Transverse colon (tissue), 4 donors: Measurements from ENCODE around the gene PNKD. TPM values are rescaled to one million over a fixed set of nuclear protein-coding genes. Genes with fewer than 3 reads are reported as not detected.

Experiments
- DNase-seq: peaks from one replicate; pipeline ENCODE4 v3.0.0-alpha.2; 2019
- H3K27ac ChIP-seq, 4 donors: fragments of 200-600 bp; sonication (generic); 2 replicates each; pipeline ENCODE4 v1.5.1; 2016 to 2018; ENCODE audit warnings: inconsistent platforms in 4 of 4
- H3K27me3 ChIP-seq: fragments of 200-600 bp; sonication (generic); 2 replicates; pipeline ENCODE4 v1.5.1; 2017; ENCODE audit warnings: inconsistent platforms
- H3K36me3 ChIP-seq, 4 donors: fragments of 200-600 bp; sonication (generic); 2 replicates each; pipeline ENCODE4 v1.5.1; 2017 to 2019; ENCODE audit warnings: inconsistent platforms in 4 of 4
- H3K4me1 ChIP-seq, 4 donors: fragments of 200-600 bp; sonication (generic); 2 replicates each; pipeline ENCODE4 v1.5.1; 2017 to 2020; ENCODE audit warnings: inconsistent platforms in 4 of 4
- H3K4me3 ChIP-seq, 4 donors: fragments of 200-600 bp; sonication (generic); 1 replicate in 1 of 4; 2 replicates in 3 of 4; pipeline versions ENCODE4 v1.5.1 to v1.6.1; 2017 to 2019; ENCODE audit warnings: inconsistent platforms in 4 of 4
- H3K9me3 ChIP-seq, 2 donors: fragments of 200-600 bp; sonication (generic); 2 replicates each; pipeline ENCODE4 v1.5.1; 2017 to 2019; ENCODE audit warnings: inconsistent platforms in 2 of 2
- EP300 ChIP-seq: sonication (generic); formaldehyde crosslinking; IDR thresholded peaks from one replicate; pipeline ENCODE4 v1.6.1; 2017; ENCODE audit warnings: antibody characterized with exemption, low read depth
- POLR2A ChIP-seq: fragments of 450-650 bp; IDR thresholded peaks from one replicate; pipeline ENCODE4 v1.6.1; 2016; ENCODE audit warnings: antibody characterized with exemption, mild to moderate bottlenecking, moderate library complexity
- POLR2AphosphoS5 ChIP-seq, 3 donors: sonication (generic); formaldehyde crosslinking; IDR thresholded peaks; one replicate each; pipeline ENCODE4 v1.6.1; 2016; ENCODE audit warnings: antibody characterized with exemption in 3 of 3
- WGBS, 2 donors: methylation state at CpG; one replicate each; pipeline ENCODE4 v1.1.5; 2018; ENCODE audit warnings: low coverage in 1 of 2; 5-methylcytosine and 5-hydroxymethylcytosine counted together
- in situ Hi-C, 4 donors: fragments of 200-750 bp; cut with MboI; loops; one replicate each; pipeline versions ENCODE4 v1.15.0 to v1.15.1; 2017; ENCODE audit warnings: low sequenced_read_pairs in 3 of 4, low pct_ligation_motif_present in 1 of 4, low pct_unique_long_range_greater_than_20kb in 1 of 4
- intact Hi-C: fragments of 100-400 bp; cut with DNase I; formaldehyde crosslinking; loops from one replicate; pipeline ENCODE4 v1.15.1; 2023; ENCODE audit warnings: low total_unique reads
- total RNA-seq, 4 donors: library from RNA; depleted of rRNA; stranded (reverse); fragments of >200 nt; gene quantifications; one replicate each; pipeline ENCODE4 v1.1.0, GENCODE V29; 2016
- TF ChIP-seq, protein P1 (sequence below), 5 experiments: fragments of 200-600 bp in 3 of 5; fragments of 450-650 bp in 2 of 5; sonication (generic) in 3 of 5; IDR thresholded peaks; 1 replicate in 2 of 5; 2 replicates in 3 of 5; pipeline ENCODE4 v1.5.1; 2016 to 2017; ENCODE audit warnings: antibody characterized with exemption in 5 of 5, inconsistent platforms in 3 of 5, mild to moderate bottlenecking in 2 of 5, moderate library complexity in 1 of 5

Gene PNKD
- total RNA-seq, 4 donors from 2014 or later = 14.3 to 111 (median 100) TPM

DNA sequence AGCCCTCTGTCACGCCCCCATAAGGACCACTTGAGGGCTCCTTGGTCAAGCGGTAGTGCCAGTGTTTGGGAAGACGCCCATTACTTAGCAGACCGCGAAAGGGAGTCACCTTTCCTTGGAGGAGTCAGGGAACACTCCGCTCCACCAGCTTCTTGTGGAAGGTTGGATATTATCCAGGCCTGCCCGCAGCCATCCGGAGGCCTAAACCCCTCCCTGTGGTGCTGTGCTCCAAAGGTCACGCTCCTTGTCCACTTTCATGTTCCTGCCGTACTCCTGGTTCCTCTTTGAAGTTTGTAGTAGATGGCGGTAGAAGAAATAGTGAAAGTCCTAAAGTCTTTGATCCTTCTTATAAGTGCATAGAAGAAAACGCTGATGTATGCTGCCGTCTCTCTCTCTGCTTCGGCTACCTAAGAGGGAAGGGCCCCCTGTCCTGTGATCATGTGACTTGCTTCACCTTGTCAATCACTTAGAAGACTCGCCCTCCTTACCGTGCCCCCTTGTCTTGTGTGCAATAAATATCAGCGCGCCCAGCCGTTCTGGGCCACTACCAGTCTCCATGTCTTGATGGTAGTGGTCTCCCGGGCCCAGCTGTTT lies 84.6 kb downstream of the PNKD start:
- Histone ChIP-seq H3K9me3 (peaks cover 4 to 6% of the 10 kb centered on the region in 2 donors), H3K4me3 (no peak overlapping the region), H3K27ac (no peak overlapping the region), H3K4me1 (peaks cover 0 to 8% (median 3%) of the 10 kb centered on the region in 4 donors), H3K27me3 (no peaks in the 10 kb centered on the region), H3K36me3 (no peaks in the 10 kb centered on the region)
- peak; percentile 26 for DNase-seq
- WGBS, 2 donors = 61% methylated on average over 20 of the region's 20 CpGs; no CpG with 5 or more reads in 1 of the 2 donors
- intact Hi-C loops (loop anchor here (5.0 kb wide), 1 partner anchor 53 kb away; no protein-coding TSS in a partner anchor), in situ Hi-C loops (loop anchor here in 2 of 4 donors (5.0 kb wide), 1 partner anchor 53 kb away; no protein-coding TSS in a partner anchor)
- TF ChIP-seq EP300 (no peak), POLR2AphosphoS5 (IDR thresholded peaks at IDR 0.05) (no peak), POLR2A (no peak)

DNA sequence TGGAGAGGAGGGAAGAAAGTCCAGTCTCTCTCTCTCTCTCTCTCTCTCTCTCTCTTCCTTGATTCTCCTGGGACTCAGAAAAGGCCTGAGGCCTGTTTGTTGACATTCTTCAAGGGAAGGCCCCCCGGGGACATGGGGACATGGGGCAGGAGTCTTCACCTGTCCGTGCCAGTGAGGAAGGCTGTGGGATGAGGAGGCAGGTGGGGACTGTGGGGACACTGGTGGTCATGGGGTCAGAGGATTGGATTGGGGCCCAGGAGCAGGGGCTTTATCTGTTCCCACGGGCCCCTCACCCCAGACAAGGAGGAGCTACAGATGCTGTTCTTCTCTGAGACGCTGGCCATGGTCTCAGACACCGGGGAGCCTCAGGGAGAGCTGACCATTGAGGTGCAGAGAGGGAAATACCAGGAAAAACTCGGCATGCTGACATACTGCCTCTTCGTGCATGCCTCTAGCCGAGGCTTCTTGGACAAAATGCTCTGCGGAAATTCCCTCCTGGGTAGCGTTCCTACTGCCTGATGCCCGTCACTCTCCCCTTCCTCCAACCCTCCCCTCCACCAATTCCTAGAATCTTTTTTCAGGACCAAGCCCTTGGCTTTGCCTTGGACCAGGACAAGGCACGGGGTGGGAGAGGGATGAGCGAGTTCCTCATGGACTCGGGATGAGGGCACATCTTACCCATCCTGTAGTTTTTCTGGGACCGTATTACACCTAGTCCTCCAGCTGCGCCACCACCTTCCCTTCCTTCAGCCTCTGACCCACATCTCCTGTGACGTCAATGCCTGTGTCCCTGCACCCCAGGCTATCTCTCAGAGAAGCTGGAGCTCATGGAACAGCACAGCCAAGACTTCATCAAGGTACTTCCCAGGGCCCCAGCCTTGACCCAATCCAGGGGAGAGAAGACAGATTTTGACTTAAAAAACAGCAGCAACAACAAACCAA lies 87.2 kb downstream of the PNKD start:
- Histone ChIP-seq H3K4me1 (peaks cover 0 to 8% (median 3%) of the 10 kb centered on the region in 4 donors), H3K27ac (no peak overlapping the region), H3K36me3 (no peaks in the 10 kb centered on the region), H3K9me3 (no peaks in the 10 kb centered on the region), H3K27me3 (no peaks in the 10 kb centered on the region), H3K4me3 (no peak overlapping the region)
- DNase-seq = no peak
- intact Hi-C loops = loop anchor here (5.0 kb wide), 1 partner anchor 55 kb away; no protein-coding TSS in a partner anchor
- TF ChIP-seq POLR2A = no peak
- no peak for TF ChIP-seq EP300
- no peak for TF ChIP-seq POLR2AphosphoS5 (IDR thresholded peaks at IDR 0.05)
- TF ChIP-seq, protein P1, sequence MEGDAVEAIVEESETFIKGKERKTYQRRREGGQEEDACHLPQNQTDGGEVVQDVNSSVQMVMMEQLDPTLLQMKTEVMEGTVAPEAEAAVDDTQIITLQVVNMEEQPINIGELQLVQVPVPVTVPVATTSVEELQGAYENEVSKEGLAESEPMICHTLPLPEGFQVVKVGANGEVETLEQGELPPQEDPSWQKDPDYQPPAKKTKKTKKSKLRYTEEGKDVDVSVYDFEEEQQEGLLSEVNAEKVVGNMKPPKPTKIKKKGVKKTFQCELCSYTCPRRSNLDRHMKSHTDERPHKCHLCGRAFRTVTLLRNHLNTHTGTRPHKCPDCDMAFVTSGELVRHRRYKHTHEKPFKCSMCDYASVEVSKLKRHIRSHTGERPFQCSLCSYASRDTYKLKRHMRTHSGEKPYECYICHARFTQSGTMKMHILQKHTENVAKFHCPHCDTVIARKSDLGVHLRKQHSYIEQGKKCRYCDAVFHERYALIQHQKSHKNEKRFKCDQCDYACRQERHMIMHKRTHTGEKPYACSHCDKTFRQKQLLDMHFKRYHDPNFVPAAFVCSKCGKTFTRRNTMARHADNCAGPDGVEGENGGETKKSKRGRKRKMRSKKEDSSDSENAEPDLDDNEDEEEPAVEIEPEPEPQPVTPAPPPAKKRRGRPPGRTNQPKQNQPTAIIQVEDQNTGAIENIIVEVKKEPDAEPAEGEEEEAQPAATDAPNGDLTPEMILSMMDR (IDR thresholded peaks at IDR 0.05) = no peak
- in situ Hi-C loops = loop anchor here in 1 of 4 donors (5.0 kb wide), 1 partner anchor 55 kb away; no protein-coding TSS in a partner anchor
- 60 to 70% methylated on average over 1 to 17 of the region's 17 CpGs for WGBS, 2 donors

DNA sequence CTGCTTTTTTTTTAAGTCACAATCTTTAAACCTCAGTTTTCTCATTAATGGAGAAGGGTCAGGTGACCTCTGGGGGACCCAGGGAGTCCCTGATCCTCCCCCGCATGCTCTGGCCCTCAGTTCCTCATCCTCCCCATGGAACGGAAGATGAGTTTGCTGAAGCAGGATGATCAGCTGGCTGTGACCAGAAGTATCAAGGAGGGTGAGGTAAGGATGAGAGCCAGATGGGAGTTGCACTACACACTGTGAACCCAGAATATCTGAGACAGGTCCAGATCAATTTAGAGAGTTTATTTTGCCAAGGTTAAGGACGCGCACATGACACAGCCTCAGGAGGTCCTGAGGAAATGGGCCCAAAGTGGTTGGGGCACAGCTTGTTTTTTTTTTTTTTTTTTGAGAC lies 90.1 kb downstream of the PNKD start:
- no peak for TF ChIP-seq EP300
- TF ChIP-seq POLR2A = no peak
- TF ChIP-seq POLR2AphosphoS5 (IDR thresholded peaks at IDR 0.05) = no peak
- TF ChIP-seq, protein P1 (IDR thresholded peaks at IDR 0.05) = no peak
- 90% methylated on average over 4 of the region's 4 CpGs; no CpG with 5 or more reads in 1 of the 2 donors for WGBS, 2 donors
- Histone ChIP-seq H3K27ac (no peak overlapping the region), H3K4me1 (peaks cover 0 to 8% (median 3%) of the 10 kb centered on the region in 4 donors), H3K9me3 (no peaks in the 10 kb centered on the region), H3K27me3 (no peaks in the 10 kb centered on the region), H3K4me3 (no peak overlapping the region), H3K36me3 (no peaks in the 10 kb centered on the region)
- DNase-seq = no peak
- intact Hi-C loops = no loop called here
- in situ Hi-C loops = no loop called here

DNA sequence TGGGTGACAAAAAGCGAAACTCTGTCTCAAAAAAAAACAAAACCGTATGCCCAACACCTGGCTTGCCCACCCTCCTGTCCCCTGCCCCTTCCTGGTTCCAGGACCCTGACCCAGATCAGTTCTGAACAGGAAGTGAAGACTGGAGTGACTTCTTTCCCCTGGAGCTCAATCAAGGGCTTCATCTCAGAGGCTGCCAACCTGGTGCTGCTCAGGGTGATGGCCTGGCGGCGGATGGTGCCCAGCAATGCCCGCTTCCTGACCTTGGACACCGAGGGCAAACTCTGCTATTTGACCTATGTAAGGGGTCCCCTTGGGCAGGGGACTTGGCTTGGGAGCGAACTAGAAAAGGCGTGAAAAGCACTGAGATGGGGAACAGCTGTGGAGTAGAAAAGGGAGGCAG lies 92.3 kb downstream of the PNKD start:
- no peak for DNase-seq
- intact Hi-C loops (no loop called here), in situ Hi-C loops (no loop called here)
- H3K4me1 ChIP-seq = peaks cover 0 to 6% (median 2%) of the 10 kb centered on the region in 4 donors
- 87% methylated on average over 8 of the region's 8 CpGs; no CpG with 5 or more reads in 1 of the 2 donors for WGBS, 2 donors
- H3K4me3 ChIP-seq = no peak overlapping the region
- H3K27ac ChIP-seq = no peak overlapping the region
- no peaks in the 10 kb centered on the region for H3K9me3 ChIP-seq
- H3K27me3 ChIP-seq = no peaks in the 10 kb centered on the region
- TF ChIP-seq EP300 (no peak), POLR2AphosphoS5 (IDR thresholded peaks at IDR 0.05) (no peak), POLR2A (no peak)
- TF ChIP-seq, protein P1 (IDR thresholded peaks at IDR 0.05) = no peak
- no peaks in the 10 kb centered on the region for H3K36me3 ChIP-seq
